Endometrial microvascular endothelial cells (primary cell): Measurements from ENCODE around the gene KCTD7. TPM values are rescaled to one million over a fixed set of nuclear protein-coding genes. Genes with fewer than 3 reads are reported as not detected.
"Not testable (repeated sequence)": the region's sequence is repeated elsewhere in the genome, so short reads cannot be mapped to it uniquely, and the experiment has no call there.

ENCODE experiments used
- in situ Hi-C: cut with HindIII; loops from 2 replicates; pipeline ENCODE4 v1.10.0; 2017; ENCODE audit warnings: low sequenced_read_pairs, low pct_unique_long_range_greater_than_20kb; ENCODE audit errors: inconsistent ontology term
- total RNA-seq: library from RNA; depleted of rRNA; stranded (reverse); fragments of >200 nt; gene quantifications from one replicate; pipeline ENCODE4 v1.2.3, GENCODE V29; 2015; ENCODE audit errors: inconsistent ontology term

The KCTD7 gene
- total RNA-seq, 1 donor from 2014 or later = 11.3 TPM

- in situ Hi-C loops = no loop called here
Observed at GRCh38 chr7:66642186-66642585, 13.5 kb downstream of the KCTD7 start.

- in situ Hi-C loops = no loop called here
Observed at GRCh38 chr7:66642932-66643331, 14.3 kb downstream of the KCTD7 start.

GRCh38 chr7:66643395-66643794 lies 14.7 kb downstream of the KCTD7 start:
- in situ Hi-C loops = no loop called here

GRCh38 chr7:66651026-66651425 lies 22.3 kb downstream of the KCTD7 start:
- in situ Hi-C loops = not testable (repeated sequence)

GRCh38 chr7:66653719-66654274 lies 25.1 kb downstream of the KCTD7 start:
- in situ Hi-C loops = not testable (repeated sequence)

- in situ Hi-C loops = no loop called here
Observed at GRCh38 chr7:66654275-66655112, 25.8 kb downstream of the KCTD7 start.

GRCh38 chr7:66655113-66655806 lies 26.6 kb downstream of the KCTD7 start:
- in situ Hi-C loops = not testable (repeated sequence)

GRCh38 chr7:66655826-66656485 lies 27.3 kb downstream of the KCTD7 start:
- in situ Hi-C loops = not testable (repeated sequence)

- in situ Hi-C loops = no loop called here
Observed at GRCh38 chr7:66657798-66658197, 29.1 kb downstream of the KCTD7 start.

- in situ Hi-C loops = no loop called here
Observed at GRCh38 chr7:66662646-66663264, 34.1 kb downstream of the KCTD7 start.

- in situ Hi-C loops = no loop called here
Observed at GRCh38 chr7:66664590-66665293, 36.1 kb downstream of the KCTD7 start.

- in situ Hi-C loops = no loop called here
Observed at GRCh38 chr7:66666313-66666952, 37.8 kb downstream of the KCTD7 start.

GRCh38 chr7:66667023-66667728 lies 38.5 kb downstream of the KCTD7 start:
- in situ Hi-C loops = no loop called here

- in situ Hi-C loops = no loop called here
Observed at GRCh38 chr7:66668112-66668511, 39.4 kb downstream of the KCTD7 start.

GRCh38 chr7:66668677-66669076 lies 40.0 kb downstream of the KCTD7 start:
- in situ Hi-C loops = no loop called here

- in situ Hi-C loops = no loop called here
Observed at GRCh38 chr7:66669088-66669487, 40.4 kb downstream of the KCTD7 start.

- in situ Hi-C loops = no loop called here
Observed at GRCh38 chr7:66669496-66669895, 40.8 kb downstream of the KCTD7 start.
